ENCODE results near the gene IFNL4. TPM values are rescaled to one million over a fixed set of nuclear protein-coding genes. Genes with fewer than 3 reads are reported as not detected.

The IFNL4 gene
- polyA plus RNA-seq, 1 donor = 0.04 TPM

DNA sequence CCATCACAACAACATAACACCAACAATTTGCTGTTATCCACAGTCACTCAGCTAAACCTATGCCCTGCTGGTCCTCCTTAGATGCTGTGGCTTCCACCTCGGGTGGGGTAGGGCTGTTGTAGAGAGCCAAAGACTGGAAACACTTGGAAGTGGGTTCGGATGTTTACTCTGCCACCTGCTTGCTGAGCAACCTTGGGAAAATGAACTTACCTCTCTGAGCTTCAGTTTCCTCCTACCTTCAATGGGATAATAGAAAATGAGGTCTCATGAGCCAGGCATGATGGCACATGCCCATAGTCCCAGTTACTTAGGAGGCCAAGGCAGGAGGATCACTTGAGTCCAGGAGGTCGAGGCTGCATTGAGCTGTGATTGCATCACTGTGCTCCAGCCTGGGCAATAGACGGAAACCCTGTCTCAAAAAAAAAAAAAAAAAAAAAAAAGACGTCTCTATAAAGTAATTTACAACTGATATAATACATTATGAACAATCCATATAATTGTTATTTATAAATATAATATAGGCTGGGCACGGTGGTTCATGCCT lies 41.3 kb downstream of the IFNL4 start:
- no peak for DNase-seq
- WGBS (ENCODE audit: insufficient coverage, low lambda C conversion rate) = no CpG with 5 or more reads among the region's 6 CpGs
- Histone ChIP-seq H3K27ac (ENCODE audit: low read length) (no peak overlapping the region), H3K4me3 (ENCODE audit: low read length) (no peak overlapping the region), H3K9me3 (ENCODE audit: control insufficient read depth, low read depth, low read length) (peaks cover 6% of the 10 kb centered on the region), H3K4me1 (ENCODE audit: control insufficient read depth, insufficient read depth, low read length) (peaks cover 13% of the 10 kb centered on the region), H3K27me3 (ENCODE audit: control insufficient read depth, insufficient read depth, low read length) (peaks cover 23% of the 10 kb centered on the region), H3K36me3 (ENCODE audit: control insufficient read depth, insufficient read depth, low read length) (no peaks in the 10 kb centered on the region)

DNA sequence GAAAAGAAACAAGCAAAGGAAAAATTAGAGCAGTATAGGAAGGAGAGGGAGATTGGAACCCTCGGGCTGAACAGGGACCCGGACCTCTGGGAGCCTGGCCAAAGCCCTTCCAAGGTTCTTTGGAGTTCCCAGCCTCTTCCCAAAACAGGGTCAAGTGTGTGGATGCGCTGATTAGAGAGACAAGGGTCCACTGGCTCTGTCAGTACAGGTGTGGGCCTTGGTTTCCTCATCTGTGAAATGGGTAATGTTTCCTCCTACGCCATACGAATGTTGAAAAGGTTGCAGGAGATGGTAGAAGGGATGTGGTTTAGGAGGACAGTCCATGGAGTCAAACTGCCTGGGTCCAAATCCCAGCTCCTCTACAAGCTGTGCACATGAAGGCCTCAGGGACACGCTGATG lies 42.5 kb downstream of the IFNL4 start:
- no peak overlapping the region for H3K27ac ChIP-seq (ENCODE audit: low read length)
- no peaks in the 10 kb centered on the region for H3K36me3 ChIP-seq (ENCODE audit: control insufficient read depth, insufficient read depth, low read length)
- DNase-seq = no peak
- no peak overlapping the region for H3K4me3 ChIP-seq (ENCODE audit: low read length)
- H3K27me3 ChIP-seq (ENCODE audit: control insufficient read depth, insufficient read depth, low read length) = peaks cover 26% of the 10 kb centered on the region
- WGBS (ENCODE audit: insufficient coverage, low lambda C conversion rate) = no CpG with 5 or more reads among the region's 6 CpGs
- H3K9me3 ChIP-seq (ENCODE audit: control insufficient read depth, low read depth, low read length) = peaks cover 6% of the 10 kb centered on the region
- H3K4me1 ChIP-seq (ENCODE audit: control insufficient read depth, insufficient read depth, low read length) = peaks cover 13% of the 10 kb centered on the region

DNA sequence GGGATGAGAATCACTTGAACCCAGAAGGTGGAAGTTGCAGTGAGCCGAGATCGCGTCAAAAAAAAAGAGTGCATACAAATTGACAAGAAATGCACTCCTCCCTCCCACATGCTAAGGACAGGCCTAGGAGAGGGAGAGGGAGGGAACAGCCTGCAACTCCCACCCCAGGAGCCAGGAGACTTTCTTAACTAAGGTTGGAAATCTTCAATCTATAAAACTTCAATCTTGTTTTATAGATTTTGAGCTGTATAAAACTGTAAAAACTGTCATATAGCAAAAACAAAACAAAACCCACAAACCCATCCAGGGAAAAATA lies 43.2 kb downstream of the IFNL4 start:
- H3K36me3 ChIP-seq (ENCODE audit: control insufficient read depth, insufficient read depth, low read length) = no peaks in the 10 kb centered on the region
- no peak overlapping the region for H3K27ac ChIP-seq (ENCODE audit: low read length)
- no peak for DNase-seq
- H3K9me3 ChIP-seq (ENCODE audit: control insufficient read depth, low read depth, low read length) = peaks cover 6% of the 10 kb centered on the region
- H3K4me3 ChIP-seq (ENCODE audit: low read length) = no peak overlapping the region
- peaks cover 13% of the 10 kb centered on the region for H3K4me1 ChIP-seq (ENCODE audit: control insufficient read depth, insufficient read depth, low read length)
- H3K27me3 ChIP-seq (ENCODE audit: control insufficient read depth, insufficient read depth, low read length) = peaks cover 31% of the 10 kb centered on the region
- WGBS (ENCODE audit: insufficient coverage, low lambda C conversion rate) = no CpG with 5 or more reads among the region's 3 CpGs

DNA sequence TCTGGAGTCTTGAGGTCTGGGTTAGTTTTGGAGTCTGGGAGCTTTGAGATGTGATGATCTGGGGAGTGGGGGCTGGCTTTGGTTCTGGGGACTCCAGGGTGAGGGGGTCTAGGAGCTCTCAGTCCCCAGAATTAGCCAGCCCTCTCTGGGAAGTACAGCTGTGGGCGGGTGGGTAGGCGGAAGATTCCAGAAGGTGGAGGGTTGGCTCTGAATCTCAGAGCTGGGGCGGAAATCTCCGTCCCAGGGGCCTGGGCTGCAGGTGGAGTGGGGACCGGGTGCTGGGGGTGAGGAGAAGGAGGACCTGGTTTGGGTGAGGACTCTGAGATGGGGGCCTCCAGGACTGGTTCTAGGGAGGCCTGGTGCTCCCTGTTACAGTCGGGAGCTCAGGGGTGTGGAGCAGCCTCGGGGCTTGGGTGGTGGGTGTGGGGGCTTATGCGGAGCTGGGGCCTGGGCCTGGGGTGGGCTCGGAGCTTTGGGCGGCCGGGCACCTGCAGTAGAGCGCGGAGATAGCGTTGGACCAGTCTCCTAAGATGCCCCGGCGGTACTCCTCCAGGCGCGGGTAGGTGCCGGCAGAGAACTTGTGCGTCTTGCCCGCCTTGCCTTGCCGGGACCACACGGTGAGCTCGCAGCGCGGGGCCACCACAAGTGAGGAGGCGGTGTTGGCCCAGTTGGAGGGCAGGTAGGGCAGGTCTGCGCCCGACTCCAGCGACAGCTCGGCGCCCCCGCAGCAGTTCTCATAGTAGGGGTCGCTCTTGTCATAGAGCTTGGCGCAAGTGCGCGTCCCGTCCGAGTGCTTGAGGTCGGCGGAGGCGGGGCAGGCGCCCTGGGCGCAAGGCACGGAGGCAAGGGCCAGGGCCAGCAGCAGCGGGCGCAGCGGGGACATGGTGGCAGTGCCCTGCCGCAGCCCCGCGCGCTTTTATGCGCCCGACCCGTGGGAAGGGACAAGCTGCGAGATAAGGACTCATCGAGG lies 45.0 kb downstream of the IFNL4 start, which contains the start of gene SYCN:
Gene SYCN, minus strand, starts transcription at position 892 of the 970 bp plus-strand sequence. Its CDS starts 9 bp downstream, at position 883.
- no peak within 1 kb of the TSS for H3K4me3 ChIP-seq (ENCODE audit: low read length)
- H3K36me3 ChIP-seq (ENCODE audit: control insufficient read depth, insufficient read depth, low read length) = no peaks in the 10 kb centered on the region
- H3K27ac ChIP-seq (ENCODE audit: low read length) = no peak within 1 kb of the TSS
- peaks cover 13% of the 10 kb centered on the region for H3K4me1 ChIP-seq (ENCODE audit: control insufficient read depth, insufficient read depth, low read length)
- WGBS (ENCODE audit: insufficient coverage, low lambda C conversion rate) = no CpG with 5 or more reads among the region's 57 CpGs
- DNase-seq = no peak
- peaks cover 46% of the 10 kb centered on the region for H3K27me3 ChIP-seq (ENCODE audit: control insufficient read depth, insufficient read depth, low read length)
- peaks cover 9% of the 10 kb centered on the region for H3K9me3 ChIP-seq (ENCODE audit: control insufficient read depth, low read depth, low read length)

DNA sequence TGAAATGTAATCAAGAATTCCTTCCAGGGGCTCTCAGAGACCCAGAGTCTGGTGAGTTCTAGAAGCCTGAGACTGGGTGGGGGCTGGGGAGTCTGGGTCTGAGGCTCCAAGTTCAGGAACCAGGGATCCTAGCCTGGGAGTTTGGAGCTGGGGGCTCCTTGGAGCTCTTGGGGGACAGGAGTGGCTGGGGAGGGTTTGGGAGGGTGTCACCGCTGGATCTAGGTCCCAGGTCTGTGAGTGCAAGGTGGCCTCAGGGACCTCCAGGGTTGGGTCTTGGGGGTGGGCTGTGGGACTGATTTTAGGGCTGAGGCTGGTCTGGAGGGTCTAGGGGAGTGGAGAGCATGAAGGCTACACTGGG lies 45.7 kb downstream of the IFNL4 start:
- Histone ChIP-seq H3K9me3 (ENCODE audit: control insufficient read depth, low read depth, low read length) (peaks cover 9% of the 10 kb centered on the region), H3K4me1 (ENCODE audit: control insufficient read depth, insufficient read depth, low read length) (peaks cover 13% of the 10 kb centered on the region), H3K27ac (ENCODE audit: low read length) (no peak overlapping the region), H3K36me3 (ENCODE audit: control insufficient read depth, insufficient read depth, low read length) (no peaks in the 10 kb centered on the region), H3K4me3 (ENCODE audit: low read length) (no peak overlapping the region), H3K27me3 (ENCODE audit: control insufficient read depth, insufficient read depth, low read length) (peaks cover 52% of the 10 kb centered on the region)
- DNase-seq = no peak
- WGBS (ENCODE audit: insufficient coverage, low lambda C conversion rate) = no CpG with 5 or more reads among the region's 1 CpG

DNA sequence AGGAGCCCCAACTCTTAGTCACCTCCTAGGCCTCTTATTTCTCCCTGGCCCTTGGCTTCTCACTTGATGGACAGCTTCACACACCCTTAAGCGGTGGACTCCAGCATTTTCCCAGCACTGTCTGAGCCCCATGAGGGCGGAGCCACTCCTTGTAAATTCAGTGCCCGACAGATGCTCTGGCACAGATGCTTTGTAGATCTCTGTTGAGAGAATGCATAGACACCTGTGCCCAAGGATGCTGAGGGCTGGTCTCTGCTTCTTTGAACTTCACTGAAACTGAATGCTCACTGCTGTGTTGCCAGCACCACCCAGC lies 47.9 kb downstream of the IFNL4 start:
- no CpG with 5 or more reads among the region's 3 CpGs for WGBS (ENCODE audit: insufficient coverage, low lambda C conversion rate)
- Histone ChIP-seq H3K27me3 (ENCODE audit: control insufficient read depth, insufficient read depth, low read length) (peaks cover 74% of the 10 kb centered on the region), H3K36me3 (ENCODE audit: control insufficient read depth, insufficient read depth, low read length) (no peaks in the 10 kb centered on the region), H3K4me1 (ENCODE audit: control insufficient read depth, insufficient read depth, low read length) (peaks cover 19% of the 10 kb centered on the region), H3K27ac (ENCODE audit: low read length) (no peak overlapping the region), H3K9me3 (ENCODE audit: control insufficient read depth, low read depth, low read length) (peaks cover 9% of the 10 kb centered on the region), H3K4me3 (ENCODE audit: low read length) (no peak overlapping the region)
- DNase-seq = no peak

DNA sequence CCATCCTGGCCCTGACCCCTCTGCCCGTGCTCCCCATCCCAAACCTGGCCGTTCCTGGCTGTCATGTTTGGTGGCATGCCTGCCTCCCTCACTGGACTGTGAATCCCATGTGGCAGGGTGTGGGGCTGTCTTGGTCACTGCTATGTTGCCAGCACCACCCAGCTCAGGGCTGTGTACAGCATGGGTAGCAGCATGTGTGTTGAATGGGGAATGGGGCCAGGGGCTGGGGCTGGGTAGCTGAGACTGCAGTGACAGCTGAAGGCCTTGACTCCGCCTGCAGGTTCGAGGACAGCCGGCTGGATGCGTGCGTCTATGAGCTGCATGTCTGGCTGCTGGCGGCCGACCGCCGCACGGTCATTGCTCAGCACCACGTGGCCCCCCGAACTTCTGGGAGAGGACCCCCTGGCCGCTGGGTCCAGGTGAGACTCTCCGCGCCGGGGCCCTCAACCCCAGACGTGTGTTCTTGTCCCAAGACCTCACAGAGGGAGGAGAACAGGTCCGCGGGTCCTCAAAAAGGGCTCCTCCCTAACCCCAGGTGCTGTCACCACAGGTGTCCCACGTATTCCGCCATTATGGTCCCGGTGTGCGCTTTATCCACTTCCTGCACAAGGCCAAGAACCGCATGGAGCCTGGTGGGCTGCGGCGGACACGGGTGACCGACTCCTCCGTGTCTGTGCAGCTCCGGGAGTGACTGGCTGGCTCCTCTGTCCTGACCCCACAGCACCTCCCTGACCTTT lies 48.4 kb downstream of the IFNL4 start:
- Histone ChIP-seq H3K27ac (ENCODE audit: low read length) (no peak overlapping the region), H3K36me3 (ENCODE audit: control insufficient read depth, insufficient read depth, low read length) (no peaks in the 10 kb centered on the region), H3K4me3 (ENCODE audit: low read length) (no peak overlapping the region), H3K4me1 (ENCODE audit: control insufficient read depth, insufficient read depth, low read length) (peaks cover 16% of the 10 kb centered on the region), H3K27me3 (ENCODE audit: control insufficient read depth, insufficient read depth, low read length) (peaks cover 78% of the 10 kb centered on the region), H3K9me3 (ENCODE audit: control insufficient read depth, low read depth, low read length) (peaks cover 9% of the 10 kb centered on the region)
- no peak for DNase-seq
- WGBS (ENCODE audit: insufficient coverage, low lambda C conversion rate) = no CpG with 5 or more reads among the region's 32 CpGs

DNA sequence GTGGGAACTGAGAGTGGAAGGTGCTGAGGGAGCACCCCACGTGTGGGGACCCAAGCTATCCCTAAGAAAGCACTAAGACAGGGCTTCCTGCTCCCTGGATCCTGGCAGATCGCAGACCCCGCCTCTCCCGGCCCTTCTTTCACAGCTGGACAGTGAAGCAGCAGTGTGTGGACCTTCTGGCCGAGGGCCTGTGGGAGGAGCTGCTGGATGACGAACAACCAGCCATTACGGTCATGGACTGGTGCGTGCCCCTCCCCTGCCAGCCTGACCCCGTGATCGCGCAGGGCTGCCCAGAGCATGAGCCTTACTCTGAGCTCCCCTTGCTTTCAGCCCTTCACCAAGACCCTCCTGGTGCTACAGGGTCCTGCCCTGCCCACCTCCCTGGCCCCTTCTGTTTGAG lies 49.6 kb downstream of the IFNL4 start:
- DNase-seq = no peak
- Histone ChIP-seq H3K27me3 (ENCODE audit: control insufficient read depth, insufficient read depth, low read length) (peaks cover 80% of the 10 kb centered on the region), H3K4me1 (ENCODE audit: control insufficient read depth, insufficient read depth, low read length) (peaks cover 13% of the 10 kb centered on the region), H3K9me3 (ENCODE audit: control insufficient read depth, low read depth, low read length) (peaks cover 9% of the 10 kb centered on the region), H3K36me3 (ENCODE audit: control insufficient read depth, insufficient read depth, low read length) (no peaks in the 10 kb centered on the region), H3K4me3 (ENCODE audit: low read length) (no peak overlapping the region), H3K27ac (ENCODE audit: low read length) (no peak overlapping the region)
- WGBS (ENCODE audit: insufficient coverage, low lambda C conversion rate) = no CpG with 5 or more reads among the region's 11 CpGs

DNA sequence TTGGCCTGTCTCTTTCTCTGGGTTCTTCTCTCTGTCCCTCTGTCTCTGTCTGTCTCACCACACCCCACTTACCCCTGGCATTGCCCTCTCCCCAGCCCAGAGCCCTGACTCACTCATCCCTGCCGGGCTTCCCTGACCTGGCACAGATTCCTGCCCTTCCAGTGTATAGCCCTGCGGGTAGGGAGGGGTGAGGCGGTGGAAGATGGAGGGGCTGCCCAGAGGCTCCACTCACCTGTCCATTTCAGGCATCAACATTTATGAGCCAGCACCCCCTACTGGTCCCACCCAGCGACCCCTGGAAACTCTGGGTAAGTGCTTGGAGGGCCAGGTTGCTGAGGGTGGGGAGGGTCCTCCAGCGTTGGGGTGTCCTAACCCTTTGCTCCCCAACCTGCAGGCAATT lies 50.8 kb downstream of the IFNL4 start:
- Histone ChIP-seq H3K27ac (ENCODE audit: low read length) (no peak overlapping the region), H3K36me3 (ENCODE audit: control insufficient read depth, insufficient read depth, low read length) (no peaks in the 10 kb centered on the region), H3K9me3 (ENCODE audit: control insufficient read depth, low read depth, low read length) (peaks cover 3% of the 10 kb centered on the region), H3K27me3 (ENCODE audit: control insufficient read depth, insufficient read depth, low read length) (peaks cover 67% of the 10 kb centered on the region), H3K4me1 (ENCODE audit: control insufficient read depth, insufficient read depth, low read length) (peaks cover 19% of the 10 kb centered on the region), H3K4me3 (ENCODE audit: low read length) (no peak overlapping the region)
- DNase-seq = no peak
- WGBS (ENCODE audit: insufficient coverage, low lambda C conversion rate) = no CpG with 5 or more reads among the region's 5 CpGs

DNA sequence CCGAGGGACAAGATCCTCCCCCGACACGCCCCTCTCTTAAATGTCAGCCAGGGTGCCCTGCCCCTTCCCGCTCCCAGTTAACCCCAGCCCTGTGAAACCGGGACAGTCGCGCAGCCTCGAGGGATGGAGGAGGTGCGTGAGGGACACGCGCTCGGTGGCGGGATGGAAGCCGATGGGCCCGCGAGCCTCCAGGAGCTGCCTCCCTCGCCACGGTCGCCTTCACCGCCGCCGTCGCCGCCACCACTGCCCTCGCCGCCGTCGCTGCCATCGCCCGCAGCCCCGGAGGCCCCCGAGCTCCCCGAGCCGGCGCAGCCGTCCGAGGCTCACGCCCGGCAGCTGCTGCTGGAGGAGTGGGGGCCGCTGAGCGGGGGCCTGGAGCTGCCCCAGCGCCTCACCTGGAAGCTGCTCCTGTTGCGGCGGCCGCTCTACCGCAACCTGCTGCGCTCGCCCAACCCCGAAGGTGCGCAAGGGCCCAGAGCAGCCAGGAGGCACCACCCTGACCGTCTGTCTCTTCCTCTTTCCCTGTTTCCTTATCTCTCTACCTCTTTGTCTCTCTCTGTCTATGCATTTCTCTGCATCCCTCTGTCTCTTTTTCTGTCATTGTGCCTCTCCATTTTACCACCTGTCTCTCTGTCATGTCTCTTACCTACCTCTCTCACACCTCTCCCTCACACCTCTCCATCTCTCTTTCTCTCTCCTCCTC lies 51.6 kb downstream of the IFNL4 start, which contains the start of gene NCCRP1:
Gene NCCRP1, plus strand, starts transcription at position 105 of the 703 bp plus-strand sequence. Its CDS starts 19 bp downstream, at position 124.
- Histone ChIP-seq H3K4me1 (ENCODE audit: control insufficient read depth, insufficient read depth, low read length) (peaks cover 19% of the 10 kb centered on the region), H3K9me3 (ENCODE audit: control insufficient read depth, low read depth, low read length) (peaks cover 3% of the 10 kb centered on the region), H3K27ac (ENCODE audit: low read length) (no peak within 1 kb of the TSS), H3K36me3 (ENCODE audit: control insufficient read depth, insufficient read depth, low read length) (no peaks in the 10 kb centered on the region), H3K4me3 (ENCODE audit: low read length) (no peak within 1 kb of the TSS), H3K27me3 (ENCODE audit: control insufficient read depth, insufficient read depth, low read length) (peaks cover 64% of the 10 kb centered on the region)
- 10% methylated on average over 2 of the region's 51 CpGs for WGBS (ENCODE audit: insufficient coverage, low lambda C conversion rate)
- DNase-seq = no peak

Data from large intestine (tissue), 3 donors.